Adrenal gland (tissue), 12 donors: ENCODE results near the gene SYNGR1. TPM values are rescaled to one million over a fixed set of nuclear protein-coding genes. Genes with fewer than 3 reads are reported as not detected.

Source experiments
- DNase-seq, 7 donors: peaks; one replicate each; pipeline ENCODE4 v3.0.0-alpha.2; 2019 to 2020
- H3K27ac ChIP-seq, 5 donors: fragments of 200-600 bp; sonication (generic) in 4 of 5; 1 replicate in 3 of 5; 2 replicates in 2 of 5; pipeline versions ENCODE4 v1.5.1 to v1.8.0; 2016 to 2020; ENCODE audit warnings: mild to moderate bottlenecking in 1 of 5
- H3K27me3 ChIP-seq: fragments of 200-600 bp; 2 replicates; pipeline ENCODE4 v1.8.0; 2021
- H3K36me3 ChIP-seq, 2 donors: fragments of 200-600 bp; replicated peaks in 1 of 2; 1 replicate in 1 of 2; 2 replicates in 1 of 2; pipeline versions ENCODE4 v1.5.1 to v1.8.0; 2018 to 2022
- H3K4me1 ChIP-seq, 2 donors: fragments of 200-600 bp; replicated peaks in 1 of 2; 1 replicate in 1 of 2; 2 replicates in 1 of 2; pipeline versions ENCODE4 v1.5.1 to v1.8.0; 2018 to 2021
- H3K4me3 ChIP-seq, 4 donors: fragments of 200-600 bp; sonication (generic) in 3 of 4; one replicate each; pipeline ENCODE4 v1.5.1; 2016 to 2018
- H3K9me3 ChIP-seq, 3 donors: fragments of 200-600 bp; sonication (generic) in 1 of 3; replicated peaks in 1 of 3; 1 replicate in 2 of 3; 2 replicates in 1 of 3; pipeline versions ENCODE4 v1.5.1 to v1.8.0; 2016 to 2021
- CTCF ChIP-seq, 6 experiments: fragments of 450-650 bp in 4 of 6; fragments of 200-600 bp in 2 of 6; sonication (generic) in 1 of 6; IDR thresholded peaks; 1 replicate in 5 of 6; 2 replicates in 1 of 6; pipeline versions ENCODE4 v1.5.1 to v1.8.0; 2016 to 2021; ENCODE audit warnings: antibody characterized with exemption in 6 of 6, mild to moderate bottlenecking in 2 of 6, moderate library complexity in 1 of 6
- POLR2A ChIP-seq, 2 donors: fragments of 450-650 bp; IDR thresholded peaks; one replicate each; pipeline ENCODE4 v1.6.1; 2017; ENCODE audit warnings: antibody characterized with exemption in 2 of 2, mild to moderate bottlenecking in 2 of 2, moderate library complexity in 1 of 2
- WGBS, 4 donors: extraction: QIAGEN DNeasy Blood & Tissue Kit in 2 of 4; methylation state at CpG; one replicate each; pipeline versions ENCODE4 v1.1.5 to v1.1.7; 2013 to 2017; 5-methylcytosine and 5-hydroxymethylcytosine counted together
- intact Hi-C, 2 donors: fragments of 100-400 bp; cut with DNase I; formaldehyde crosslinking; loops; one replicate each; pipeline versions ENCODE4 v1.14.1 to v1.15.0; 2022 to 2023
- polyA plus RNA-seq, 3 donors: library from polyadenylated mRNA; stranded (reverse); fragments of 200-250 nt in 2 of 3; fragments of 350-450 nt in 1 of 3; fragmentation: Illumina TruSeq in 1 of 3; extraction: RNeasy Lipid Tissue Mini Kit (QIAGEN cat#74804) in 1 of 3; gene quantifications; one replicate each; pipeline ENCODE4 v1.2.3, GENCODE V29; 2013 to 2014
- total RNA-seq, 9 donors: library from RNA; depleted of rRNA in 4 of 9; stranded (reverse); fragments of >200 nt in 4 of 9; fragments of 120-200 nt in 1 of 9; fragmentation: NEBNext Ultra II Directional in 1 of 9; extraction: Animal tissue kit (Norgen Biotek cat#: 25700) in 1 of 9; gene quantifications; one replicate each; pipeline versions ENCODE4 v1.1.0 to v1.2.4, GENCODE V29; 2013 to 2023
- donor health status: healthy with polysubstance abuse.
- donor health status: Bipolar disorder and iron deficiency.
- donor health status: DM: yes; HTN: yes; CAD: no.
- donor health status: DM: no; HTN: no; CAD: no.
- donor health status: DM: no; HTN: no; CAD: no.
- donor health status: DM: yes; HTN: yes; CAD: no.

The SYNGR1 gene
- total and polyA plus RNA-seq, 12 donors, result 8.5 to 80.0 (median 28.2) TPM

DNA sequence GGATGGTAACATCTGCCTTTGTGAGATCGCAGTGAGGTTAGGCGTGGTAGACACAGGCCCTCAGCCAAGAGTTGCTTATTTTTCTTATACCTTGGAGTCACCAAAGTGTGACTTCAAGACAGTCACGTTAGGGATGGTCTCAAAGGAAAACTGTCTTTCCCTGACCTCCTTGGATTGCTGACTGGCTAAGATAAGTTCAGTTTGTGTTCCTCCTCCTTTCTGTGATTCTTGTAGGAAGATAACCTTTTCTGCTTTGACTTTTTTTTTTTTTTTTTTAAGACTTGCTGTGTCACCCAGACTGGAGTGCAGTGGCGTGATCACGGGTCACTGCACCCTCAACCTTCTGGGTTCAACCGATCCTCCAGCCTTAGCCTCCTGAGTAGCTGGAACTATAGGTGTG is 72.9 kb downstream of the SYNGR1 start:
- Histone ChIP-seq H3K27ac (no peak overlapping the region), H3K9me3 (no peaks in the 10 kb centered on the region), H3K4me3 (no peak overlapping the region), H3K4me1 (no peaks in the 10 kb centered on the region), H3K27me3 (no peaks in the 10 kb centered on the region), H3K36me3 (peaks cover 0 to 79% of the 10 kb centered on the region in 2 donors)
- no peak for DNase-seq
- TF ChIP-seq CTCF (IDR thresholded peaks at IDR 0.05) (no peak), POLR2A (IDR thresholded peaks at IDR 0.05) (no peak)
- intact Hi-C loops, result no loop called here
- 90 to 97% (median 94%) methylated on average over 6 of the region's 6 CpGs for WGBS, 4 donors

DNA sequence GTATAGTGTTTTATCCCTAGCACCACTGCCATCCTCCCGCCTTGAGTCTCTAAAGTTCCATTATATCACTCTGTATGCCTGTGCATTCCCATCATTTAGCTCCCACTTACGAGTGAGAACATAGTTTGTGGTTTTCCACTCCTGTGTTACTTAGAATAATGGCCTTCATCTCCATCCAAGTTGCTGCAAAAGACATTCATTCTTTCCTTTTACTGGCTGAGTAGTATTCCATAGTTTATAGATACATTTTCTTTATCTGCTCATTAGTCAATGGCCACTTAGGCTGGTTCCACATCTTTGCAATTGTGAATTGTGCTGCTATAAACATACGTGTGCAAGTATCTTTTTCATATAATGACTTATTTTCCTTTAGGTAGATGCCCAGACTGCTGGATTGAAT is 74.2 kb downstream of the SYNGR1 start:
- Histone ChIP-seq H3K4me3 (no peak overlapping the region), H3K27ac (no peak overlapping the region), H3K9me3 (no peaks in the 10 kb centered on the region), H3K4me1 (no peaks in the 10 kb centered on the region), H3K36me3 (peaks cover 0 to 79% of the 10 kb centered on the region in 2 donors), H3K27me3 (no peaks in the 10 kb centered on the region)
- 95 to 99% (median 98%) methylated on average over 3 of the region's 3 CpGs for WGBS, 4 donors
- no peak for TF ChIP-seq POLR2A (IDR thresholded peaks at IDR 0.05)
- TF ChIP-seq CTCF (IDR thresholded peaks at IDR 0.05), result no peak
- intact Hi-C loops, result no loop called here
- no peak for DNase-seq

GRCh38 chr22:39426380-39427043 is 76.7 kb downstream of the SYNGR1 start:
- Histone ChIP-seq H3K9me3 (no peaks in the 10 kb centered on the region), H3K4me1 (peaks cover 12 to 20% of the 10 kb centered on the region in 2 donors), H3K4me3 (no peak overlapping the region), H3K27ac (no peak overlapping the region), H3K27me3 (no peaks in the 10 kb centered on the region), H3K36me3 (peaks cover 0 to 75% of the 10 kb centered on the region in 2 donors)
- no peak for DNase-seq
- intact Hi-C loops, result no loop called here
- WGBS, 4 donors, result 93 to 95% (median 94%) methylated on average over 16 to 20 of the region's 20 CpGs
- TF ChIP-seq CTCF (IDR thresholded peaks at IDR 0.05) (no peak), POLR2A (IDR thresholded peaks at IDR 0.05) (no peak)

- H3K9me3 ChIP-seq, result no peaks in the 10 kb centered on the region
- H3K27me3 ChIP-seq, result no peaks in the 10 kb centered on the region
- TF ChIP-seq CTCF (IDR thresholded peaks at IDR 0.05) (no peak), POLR2A (IDR thresholded peaks at IDR 0.05) (no peak)
- no peak for DNase-seq
- intact Hi-C loops, result no loop called here
- peaks cover 0 to 60% of the 10 kb centered on the region in 2 donors for H3K36me3 ChIP-seq
- H3K27ac ChIP-seq, result no peak overlapping the region
- no peak overlapping the region for H3K4me3 ChIP-seq
- WGBS, 4 donors, result 84 to 91% (median 87%) methylated on average over 4 to 13 of the region's 13 CpGs
- H3K4me1 ChIP-seq, result peaks cover 19 to 35% of the 10 kb centered on the region in 2 donors
Measured at GRCh38 chr22:39427751-39428596, 78.2 kb downstream of the SYNGR1 start.
